Measurements from ENCODE around the gene SYNC. TPM values are rescaled to one million over a fixed set of nuclear protein-coding genes. Genes with fewer than 3 reads are reported as not detected.
"Not testable (repeated sequence)": the region's sequence is repeated elsewhere in the genome, so short reads cannot be mapped to it uniquely, and the experiment has no call there.

Gene SYNC
- total and polyA plus RNA-seq, 2 donors (not counting 3 experiments of a cell fraction or from before 2014, with no cell fraction given): 3.5 to 9.4 TPM

DNA sequence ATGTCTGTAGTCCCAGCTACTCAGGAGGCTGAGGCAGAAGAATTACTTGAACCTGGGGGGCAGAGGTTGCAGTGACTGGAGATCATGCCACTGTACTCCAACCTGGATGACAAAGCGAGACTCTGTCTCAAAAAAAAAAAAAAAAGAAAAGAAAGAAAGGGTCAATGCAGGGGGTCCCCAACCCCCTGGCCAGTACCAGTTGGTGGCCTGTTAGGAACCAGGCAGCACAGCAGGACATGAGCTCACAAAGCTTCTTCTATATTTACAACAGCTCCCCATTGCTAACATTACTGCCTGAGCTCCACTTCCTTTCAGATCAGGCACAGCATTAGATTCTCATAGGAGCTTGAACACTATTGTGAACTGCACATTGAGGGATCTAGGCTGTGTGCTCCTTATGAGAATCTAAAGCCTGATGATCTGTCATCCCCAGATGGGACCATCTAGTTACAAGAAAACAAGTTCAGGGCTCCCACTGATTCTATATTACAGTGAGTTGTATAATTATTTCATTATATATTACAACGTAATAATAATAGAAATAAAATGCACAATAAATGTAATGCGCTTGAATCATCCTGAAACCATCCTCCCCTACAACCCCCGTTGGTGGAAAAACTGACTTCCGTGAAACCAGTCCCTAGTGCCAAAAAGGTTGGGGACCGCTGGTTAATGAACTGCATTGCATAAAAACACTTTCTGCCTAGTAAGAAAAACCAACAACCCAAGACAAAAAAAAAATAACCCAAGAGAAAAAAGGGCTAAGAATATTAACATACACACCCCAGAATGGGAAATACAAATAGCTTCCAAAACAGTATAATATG, 55.0 kb downstream of the SYNC start:
- FAIRE-seq: no peak
- H4K20me1 ChIP-seq (replicated peaks; ENCODE audit: control insufficient read depth, extremely low read depth, insufficient read depth, low read length): no peaks in the 10 kb centered on the region
- H3K9ac ChIP-seq (replicated peaks; ENCODE audit: extremely low read depth, insufficient read depth, low read length): no peak overlapping the region
- intact Hi-C loops (cut with micrococcal nuclease): no loop called here
- H3K79me2 ChIP-seq (ENCODE audit: control insufficient read depth, insufficient read depth, low read length): peaks cover 49% of the 10 kb centered on the region
- H3K9me1 ChIP-seq (replicated peaks; ENCODE audit: control insufficient read depth, extremely low read depth, insufficient read depth, low read length): no peaks in the 10 kb centered on the region
- BruUV-seq (replicated peaks): no TSS peak
- no peaks in the 10 kb centered on the region for H3K9me3 ChIP-seq (replicated peaks; ENCODE audit: control insufficient read depth, insufficient read depth, low read length)
- no peaks in the 10 kb centered on the region for H3K27me3 ChIP-seq (ENCODE audit: control insufficient read depth in 2 of 2, insufficient read depth in 2 of 2, low read length in 2 of 2)
- ChIA-PET CTCF (no interaction called here), POLR2A (interaction anchor here (0.6 kb wide), 1 partner anchor 140 kb away, joined by 4 read pairs; no protein-coding TSS in a partner anchor)
- peaks cover 6% of the 10 kb centered on the region for H3K4me1 ChIP-seq (ENCODE audit: control insufficient read depth, extremely low read depth, insufficient read depth, low read length)
- dilution Hi-C loops (cut with MboI; ENCODE audit: extremely low pct_ligation_motif_present, low sequenced_read_pairs): no loop called here
- no peak overlapping the region for H3K27ac ChIP-seq (ENCODE audit: insufficient read depth, low read depth, low read length)
- H3K4me2 ChIP-seq (ENCODE audit: insufficient read depth, low read length): no peak overlapping the region
- H3K4me3 ChIP-seq (replicated peaks in 1 of 3; ENCODE audit: insufficient read depth in 1 of 3, low read depth in 1 of 3, low read length in 3 of 3): no peak overlapping the region
- H2AFZ ChIP-seq (ENCODE audit: low read depth, low read length): no peak overlapping the region
- no peak for DNase-seq (ENCODE audit: low read depth, low spot score)
- TF ChIP-seq GATA2 (IDR thresholded peaks at IDR 0.05; ENCODE audit: insufficient read depth, insufficient read length, low read depth, low read length) (no peak), POLR2A (IDR thresholded peaks at IDR 0.05; ENCODE audit: low read depth, low read length) (no peak), FOS (IDR thresholded peaks at IDR 0.05; ENCODE audit: borderline replicate concordance, insufficient read depth, low read length) (no peak)
- H3K36me3 ChIP-seq (ENCODE audit: control insufficient read depth in 2 of 2, extremely low read depth in 1 of 2, insufficient read depth in 2 of 2, low read length in 2 of 2): no peaks in the 10 kb centered on the region

DNA sequence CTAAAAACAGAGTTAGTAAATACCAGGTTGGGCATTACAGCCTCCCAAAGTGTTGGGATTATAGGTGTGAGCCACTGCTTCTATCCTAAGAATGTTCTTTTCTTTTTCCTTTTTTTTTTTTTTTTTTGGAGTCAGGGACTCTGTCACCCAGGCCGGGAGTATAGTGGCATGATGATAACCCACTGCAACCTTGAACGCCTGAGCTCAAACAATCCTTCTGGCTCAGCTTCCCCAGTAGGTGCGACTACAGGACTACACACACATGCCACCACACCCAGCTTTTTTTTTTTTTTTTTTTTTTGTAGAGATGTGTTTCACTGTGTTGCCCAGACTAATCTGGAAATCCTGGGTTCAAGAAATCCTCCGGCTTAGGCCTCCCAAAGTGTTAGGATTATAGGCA, 58.1 kb downstream of the SYNC start:
- Histone ChIP-seq H3K9me1 (replicated peaks; ENCODE audit: control insufficient read depth, extremely low read depth, insufficient read depth, low read length) (no peaks in the 10 kb centered on the region), H3K79me2 (ENCODE audit: control insufficient read depth, insufficient read depth, low read length) (peaks cover 37% of the 10 kb centered on the region), H3K9ac (replicated peaks; ENCODE audit: extremely low read depth, insufficient read depth, low read length) (no peak overlapping the region), H3K9me3 (replicated peaks; ENCODE audit: control insufficient read depth, insufficient read depth, low read length) (no peaks in the 10 kb centered on the region), H3K36me3 (ENCODE audit: control insufficient read depth in 2 of 2, extremely low read depth in 1 of 2, insufficient read depth in 2 of 2, low read length in 2 of 2) (no peaks in the 10 kb centered on the region), H4K20me1 (replicated peaks; ENCODE audit: control insufficient read depth, extremely low read depth, insufficient read depth, low read length) (no peaks in the 10 kb centered on the region), H3K4me1 (ENCODE audit: control insufficient read depth, extremely low read depth, insufficient read depth, low read length) (no peaks in the 10 kb centered on the region), H3K4me2 (ENCODE audit: insufficient read depth, low read length) (no peak overlapping the region), H3K4me3 (replicated peaks in 1 of 3; ENCODE audit: insufficient read depth in 1 of 3, low read depth in 1 of 3, low read length in 3 of 3) (no peak overlapping the region), H3K27ac (ENCODE audit: insufficient read depth, low read depth, low read length) (no peak overlapping the region), H3K27me3 (ENCODE audit: control insufficient read depth in 2 of 2, insufficient read depth in 2 of 2, low read length in 2 of 2) (no peaks in the 10 kb centered on the region), H2AFZ (ENCODE audit: low read depth, low read length) (no peak overlapping the region)
- CTCF ChIA-PET: interaction anchor here (1.1 to 1.8 kb wide), 2 partner anchors 24 to 231 kb away, joined by 3 to 6 read pairs; no protein-coding TSS in a partner anchor
- intact Hi-C loops (cut with micrococcal nuclease) (no loop called here), dilution Hi-C loops (cut with MboI; ENCODE audit: extremely low pct_ligation_motif_present, low sequenced_read_pairs) (no loop called here)
- FAIRE-seq (no peak), DNase-seq (ENCODE audit: low read depth, low spot score) (no peak)
- TF ChIP-seq EZH2 (IDR thresholded peaks at IDR 0.05; ENCODE audit: borderline replicate concordance, low read depth, low read length, severe bottlenecking) (no peak), POLR2A (IDR thresholded peaks at IDR 0.05; ENCODE audit: low read depth, low read length) (no peak)
- BruUV-seq (replicated peaks): no TSS peak
- POLR2A ChIA-PET: no interaction called here

DNA sequence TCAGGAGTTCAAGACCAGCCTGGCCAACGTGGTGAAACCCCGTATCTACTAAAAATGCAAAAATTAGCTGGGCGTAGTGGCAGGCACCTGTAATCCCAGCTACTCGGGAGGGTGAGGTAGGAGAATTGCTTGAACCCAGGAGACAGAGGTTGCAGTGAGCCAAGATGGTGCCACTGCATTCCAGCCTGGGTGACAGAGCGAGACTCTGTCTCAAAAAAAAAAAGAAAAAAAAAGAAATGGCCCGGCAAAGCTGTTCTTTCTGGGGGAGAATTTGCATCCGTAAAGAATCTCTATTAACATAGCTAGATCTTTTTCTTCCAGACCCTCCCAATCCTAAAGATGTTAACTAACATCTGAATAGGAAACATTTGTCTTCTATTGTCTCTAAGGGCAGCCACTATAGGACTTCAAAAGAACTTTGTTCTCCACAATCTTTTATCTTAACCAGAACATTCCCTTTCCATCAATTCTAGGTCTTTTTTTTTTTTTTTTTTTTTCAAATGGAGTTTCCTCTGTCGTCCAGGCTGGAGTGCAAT, 60.2 kb downstream of the SYNC start:
- FAIRE-seq; H3K9ac ChIP-seq (replicated peaks; ENCODE audit: extremely low read depth, insufficient read depth, low read length); H3K4me1 ChIP-seq (ENCODE audit: control insufficient read depth, extremely low read depth, insufficient read depth, low read length); H3K27ac ChIP-seq (ENCODE audit: insufficient read depth, low read depth, low read length); H3K9me1 ChIP-seq (replicated peaks; ENCODE audit: control insufficient read depth, extremely low read depth, insufficient read depth, low read length); H3K36me3 ChIP-seq (ENCODE audit: control insufficient read depth in 2 of 2, extremely low read depth in 1 of 2, insufficient read depth in 2 of 2, low read length in 2 of 2); H4K20me1 ChIP-seq (replicated peaks; ENCODE audit: control insufficient read depth, extremely low read depth, insufficient read depth, low read length); H3K9me3 ChIP-seq (replicated peaks; ENCODE audit: control insufficient read depth, insufficient read depth, low read length); H3K4me3 ChIP-seq (replicated peaks in 1 of 3; ENCODE audit: insufficient read depth in 1 of 3, low read depth in 1 of 3, low read length in 3 of 3); BruUV-seq (replicated peaks); DNase-seq (ENCODE audit: low read depth, low spot score); H2AFZ ChIP-seq (ENCODE audit: low read depth, low read length); intact Hi-C loops (cut with micrococcal nuclease); H3K4me2 ChIP-seq (ENCODE audit: insufficient read depth, low read length); POLR2A ChIA-PET; dilution Hi-C loops (cut with MboI; ENCODE audit: extremely low pct_ligation_motif_present, low sequenced_read_pairs); H3K27me3 ChIP-seq (ENCODE audit: control insufficient read depth in 2 of 2, insufficient read depth in 2 of 2, low read length in 2 of 2): not testable (repeated sequence)
- CTCF ChIA-PET: interaction anchor here (0.6 to 1.1 kb wide), 2 partner anchors 73 to 122 kb away, joined by 3 to 5 read pairs; no protein-coding TSS in a partner anchor
- H3K79me2 ChIP-seq (ENCODE audit: control insufficient read depth, insufficient read depth, low read length): peaks cover 32% of the 10 kb centered on the region
